GM23338 (cell line): ENCODE results near the gene DUSP3.

Experiments
- CREB1 ChIP-seq: fragments of 250-450 bp; sonication (Bioruptor Pico); IDR thresholded peaks from 2 replicates; pipeline ENCODE4 v1.5.0; 2020; ENCODE audit warnings: low read depth, mild to moderate bottlenecking, moderate library complexity
- CTCF ChIP-seq, 2 experiments: fragments of 200-600 bp in 1 of 2; sonication (generic) in 1 of 2; conservative IDR thresholded peaks; 2 replicates each; pipeline versions ENCODE4 v1.5.1 to v1.6.1; 2016 to 2017; ENCODE audit warnings: antibody characterized with exemption in 2 of 2, low read depth in 2 of 2, mild to moderate bottlenecking in 2 of 2, moderate library complexity in 1 of 2
- EZH2 ChIP-seq: fragments of 200-600 bp; sonication (generic); IDR thresholded peaks from one replicate; pipeline ENCODE4 v1.8.0; 2017; ENCODE audit warnings: antibody characterized with exemption, mild to moderate bottlenecking, low read depth; ENCODE audit not compliant: unreplicated experiment
- EZH2phosphoT487 ChIP-seq: fragments of 200-600 bp; sonication (generic); IDR thresholded peaks from one replicate; pipeline ENCODE4 v1.8.1; 2018; ENCODE audit warnings: antibody characterized with exemption; ENCODE audit not compliant: unreplicated experiment
- JUNB ChIP-seq: IDR thresholded peaks from one replicate; pipeline ENCODE4 v1.6.1; 2016; ENCODE audit warnings: antibody characterized with exemption; ENCODE audit not compliant: unreplicated experiment
- NANOG ChIP-seq: IDR thresholded peaks from 2 replicates; pipeline ENCODE4 v1.6.1; 2016; ENCODE audit warnings: antibody characterized with exemption, borderline replicate concordance
- POLR2AphosphoS5 ChIP-seq: IDR thresholded peaks from 2 replicates; pipeline ENCODE4 v1.6.1; 2016; ENCODE audit warnings: antibody characterized with exemption, low read depth
- REST ChIP-seq: IDR thresholded peaks from one replicate; pipeline ENCODE4 v1.6.1; 2018; ENCODE audit warnings: antibody characterized with exemption; ENCODE audit not compliant: unreplicated experiment
- STAT1 ChIP-seq: IDR thresholded peaks from one replicate; pipeline ENCODE4 v1.6.1; 2016; ENCODE audit warnings: antibody characterized with exemption; ENCODE audit not compliant: unreplicated experiment
- ZNF331 ChIP-seq: fragments of 250-450 bp; sonication (Bioruptor Pico); IDR thresholded peaks from 2 replicates; pipeline ENCODE4 v1.5.0; 2020; ENCODE audit warnings: low read depth, mild to moderate bottlenecking, moderate library complexity

- TF ChIP-seq CTCF (conservative IDR thresholded peaks at IDR 0.05; ENCODE audit: low read depth in 2 of 2) = no peak
- TF ChIP-seq STAT1 = no peak
- no peak for TF ChIP-seq EZH2
- no peak for TF ChIP-seq CREB1 (CRISPR knock-in tag)
- TF ChIP-seq REST = no peak
- TF ChIP-seq JUNB = no peak
- TF ChIP-seq EZH2phosphoT487 = no peak
- TF ChIP-seq POLR2AphosphoS5 = no peak
- TF ChIP-seq NANOG = no peak
- no peak for TF ChIP-seq ZNF331 (CRISPR knock-in tag)
Observed at GRCh38 chr17:43721537-43722268, 57.1 kb downstream of the DUSP3 start.
